ENCODE results near the gene CDHR3. TPM values are rescaled to one million over a fixed set of nuclear protein-coding genes. Genes with fewer than 3 reads are reported as not detected.
A peak's percentile ranks its signal among the peaks of the same experiment; 100 is the strongest.

The CDHR3 gene
- total and polyA plus RNA-seq, 4 donors: 1.0 to 5.1 (median 3.0) TPM

DNA sequence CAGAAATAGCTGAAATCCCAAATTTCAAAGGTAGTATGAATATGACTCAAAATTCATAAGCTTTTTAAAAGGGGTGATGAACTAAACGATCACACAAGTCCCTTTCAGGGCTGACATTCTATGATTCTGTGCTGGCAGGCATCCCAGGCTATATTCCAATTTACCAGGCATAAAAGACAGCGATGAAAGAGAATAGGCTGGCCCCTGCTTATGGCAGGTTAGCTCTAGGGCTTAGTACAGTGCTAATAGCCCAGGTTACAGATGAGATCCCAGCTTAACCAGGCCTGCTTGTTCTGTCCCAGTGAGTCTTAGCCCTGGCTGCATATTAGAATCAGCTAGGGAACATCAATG, 56.4 kb downstream of the CDHR3 start:
- no peak for DNase-seq
- Histone ChIP-seq H3K9me3 (ENCODE audit: control insufficient read depth, low read length) (no peaks in the 10 kb centered on the region), H3K4me1 (ENCODE audit: control insufficient read depth in 1 of 2, insufficient read depth in 2 of 2, low read length in 2 of 2) (no peaks in the 10 kb centered on the region), H3K27ac (ENCODE audit: low read depth in 1 of 2, low read length in 2 of 2) (no peak overlapping the region), H3K4me3 (ENCODE audit: low read length in 2 of 2) (no peak overlapping the region), H3K36me3 (ENCODE audit: control insufficient read depth in 1 of 2, insufficient read depth in 2 of 2, low read length in 1 of 2) (no peaks in the 10 kb centered on the region), H3K27me3 (ENCODE audit: control insufficient read depth in 1 of 2, insufficient read depth in 2 of 2, low read length in 1 of 2) (no peaks in the 10 kb centered on the region)
- WGBS, 2 donors: 94 to 96% methylated on average over 2 of the region's 2 CpGs
- intact Hi-C loops (cut with DNase I): no loop called here
- no peak for ATAC-seq (ENCODE audit: low FRiP score)

DNA sequence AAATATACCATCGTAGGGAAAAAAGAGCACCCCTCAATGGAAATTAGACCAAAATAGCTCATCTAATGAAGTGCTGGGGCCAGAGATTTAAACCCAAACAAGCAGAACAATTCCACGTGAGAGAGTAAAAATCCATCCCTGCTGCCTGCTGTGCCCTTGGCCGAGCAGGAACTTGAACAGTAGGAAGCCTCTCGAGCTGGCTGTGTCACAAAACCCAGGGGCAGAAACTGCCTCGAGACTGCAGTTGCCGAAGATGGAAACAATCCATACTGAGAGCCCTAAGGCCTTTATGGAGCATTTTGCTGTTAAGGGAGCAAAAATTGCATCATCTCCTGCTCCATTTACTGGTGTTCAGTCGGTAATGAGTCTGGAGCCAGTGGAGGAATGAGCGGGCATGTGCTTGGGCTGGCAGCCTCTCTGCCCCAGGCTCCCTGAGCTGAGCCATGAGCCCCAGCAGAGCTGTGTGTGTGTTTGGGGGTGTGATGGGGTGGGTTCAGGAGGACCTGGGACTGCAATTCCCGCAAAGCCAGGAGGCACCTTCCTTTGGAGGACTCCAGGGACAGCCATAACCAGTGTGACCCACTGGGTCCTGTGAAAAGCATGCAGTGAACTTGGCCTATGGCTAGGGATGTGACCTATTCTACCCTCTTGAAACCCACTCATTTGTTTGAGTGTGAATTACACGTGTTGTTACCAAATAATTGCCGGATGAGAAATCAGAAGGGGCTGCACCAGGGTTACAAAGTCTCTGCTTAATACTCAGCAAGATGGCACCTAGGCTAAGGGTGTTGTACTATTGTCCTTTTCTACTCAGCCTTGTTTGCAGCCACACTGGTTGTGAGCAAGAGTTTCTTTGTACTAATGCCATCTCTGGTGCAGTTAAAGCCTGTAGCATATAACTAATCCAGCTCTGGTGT, 58.3 kb downstream of the CDHR3 start:
- no peak for DNase-seq
- ATAC-seq (ENCODE audit: low FRiP score): no peak
- intact Hi-C loops (cut with DNase I): no loop called here
- Histone ChIP-seq H3K27me3 (ENCODE audit: control insufficient read depth in 1 of 2, insufficient read depth in 2 of 2, low read length in 1 of 2) (no peaks in the 10 kb centered on the region), H3K4me1 (ENCODE audit: control insufficient read depth in 1 of 2, insufficient read depth in 2 of 2, low read length in 2 of 2) (no peaks in the 10 kb centered on the region), H3K27ac (ENCODE audit: low read depth in 1 of 2, low read length in 2 of 2) (no peak overlapping the region), H3K9me3 (ENCODE audit: control insufficient read depth, low read length) (no peaks in the 10 kb centered on the region), H3K36me3 (ENCODE audit: control insufficient read depth in 1 of 2, insufficient read depth in 2 of 2, low read length in 1 of 2) (no peaks in the 10 kb centered on the region), H3K4me3 (ENCODE audit: low read length in 2 of 2) (no peak overlapping the region)
- WGBS, 2 donors: 60 to 63% methylated on average over 11 of the region's 11 CpGs

DNA sequence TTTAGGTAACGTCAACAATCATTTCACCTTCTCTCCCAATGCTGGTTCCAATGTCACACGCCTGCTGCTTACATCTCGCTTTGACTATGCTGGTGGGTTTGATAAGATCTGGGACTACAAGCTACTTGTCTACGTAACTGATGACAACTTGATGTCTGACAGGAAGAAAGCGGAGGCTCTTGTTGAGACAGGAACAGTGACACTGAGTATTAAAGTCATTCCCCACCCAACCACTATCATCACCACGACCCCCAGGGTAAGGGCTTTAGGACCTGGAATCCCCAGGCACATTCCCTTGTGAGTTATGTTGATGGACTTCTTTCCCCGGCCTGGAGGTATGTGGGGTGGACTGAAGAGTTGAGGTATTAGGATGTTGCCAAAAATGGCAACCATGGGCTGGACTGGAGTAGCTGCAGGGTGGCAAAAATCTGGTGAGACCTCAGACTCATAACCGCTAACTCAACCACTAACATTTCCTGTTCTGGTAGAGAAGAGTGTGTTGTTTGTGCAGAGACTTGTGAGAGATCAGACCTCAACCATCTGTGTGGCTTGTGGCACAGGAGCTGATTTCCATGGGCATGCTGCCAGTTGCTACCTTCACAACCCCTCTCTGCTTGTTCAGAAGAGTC, 59.2 kb downstream of the CDHR3 start:
- Histone ChIP-seq H3K27ac (ENCODE audit: low read depth in 1 of 2, low read length in 2 of 2) (no peak overlapping the region), H3K9me3 (ENCODE audit: control insufficient read depth, low read length) (no peaks in the 10 kb centered on the region), H3K27me3 (ENCODE audit: control insufficient read depth in 1 of 2, insufficient read depth in 2 of 2, low read length in 1 of 2) (no peaks in the 10 kb centered on the region), H3K4me1 (ENCODE audit: control insufficient read depth in 1 of 2, insufficient read depth in 2 of 2, low read length in 2 of 2) (no peaks in the 10 kb centered on the region), H3K36me3 (ENCODE audit: control insufficient read depth in 1 of 2, insufficient read depth in 2 of 2, low read length in 1 of 2) (no peaks in the 10 kb centered on the region), H3K4me3 (ENCODE audit: low read length in 2 of 2) (no peak overlapping the region)
- WGBS, 2 donors: 89% methylated on average over 8 of the region's 8 CpGs
- DNase-seq: no peak
- ATAC-seq (ENCODE audit: low FRiP score): peak; percentile 13
- intact Hi-C loops (cut with DNase I): no loop called here

DNA sequence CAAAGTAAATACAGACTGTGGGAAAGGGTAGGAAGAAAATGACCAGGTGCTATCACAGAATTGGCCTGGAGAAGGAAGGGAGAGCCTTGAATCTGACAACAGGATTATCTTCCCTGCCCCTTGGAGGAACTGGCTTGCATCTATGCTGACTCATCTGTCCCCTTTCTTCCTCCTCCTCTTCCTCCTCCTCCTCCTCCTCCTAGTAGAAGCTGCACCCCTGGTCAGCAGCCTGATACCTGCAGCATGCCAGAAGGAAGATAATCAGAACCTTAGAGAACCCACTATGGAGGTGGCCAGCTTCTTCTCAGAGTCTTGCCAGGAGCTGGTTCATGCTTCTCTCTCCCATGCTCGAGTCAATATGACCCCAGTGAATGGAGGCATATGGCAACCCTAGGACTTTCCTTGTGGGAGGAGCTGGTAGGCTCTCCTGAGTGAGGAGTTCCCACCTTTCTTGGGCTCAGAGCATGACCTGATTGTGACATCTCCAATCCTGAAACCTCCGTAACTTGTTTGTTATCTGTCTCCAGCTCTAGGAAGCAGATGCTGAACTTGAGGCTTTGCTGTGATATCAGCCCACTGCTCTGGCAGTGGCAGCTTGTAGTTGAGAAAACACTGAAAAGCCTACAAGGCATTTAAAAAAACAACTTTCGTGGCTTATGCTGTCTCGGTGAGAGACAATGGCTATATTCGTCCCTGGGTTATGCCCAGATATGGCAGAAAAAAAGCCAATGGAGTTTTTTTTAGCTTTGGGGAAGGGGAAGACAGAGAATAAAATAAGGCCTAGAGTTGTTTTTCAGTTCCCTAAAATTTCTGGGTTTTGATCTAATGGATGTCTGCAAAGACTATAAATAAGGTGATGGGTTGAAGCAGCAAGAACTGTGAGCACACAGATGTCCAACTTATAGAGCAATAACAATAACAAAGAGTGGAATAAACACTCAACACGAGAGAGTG, 60.6 kb downstream of the CDHR3 start:
- Histone ChIP-seq H3K9me3 (ENCODE audit: control insufficient read depth, low read length) (no peaks in the 10 kb centered on the region), H3K36me3 (ENCODE audit: control insufficient read depth in 1 of 2, insufficient read depth in 2 of 2, low read length in 1 of 2) (no peaks in the 10 kb centered on the region), H3K27me3 (ENCODE audit: control insufficient read depth in 1 of 2, insufficient read depth in 2 of 2, low read length in 1 of 2) (no peaks in the 10 kb centered on the region), H3K4me1 (ENCODE audit: control insufficient read depth in 1 of 2, insufficient read depth in 2 of 2, low read length in 2 of 2) (no peaks in the 10 kb centered on the region), H3K4me3 (ENCODE audit: low read length in 2 of 2) (no peak overlapping the region), H3K27ac (ENCODE audit: low read depth in 1 of 2, low read length in 2 of 2) (no peak overlapping the region)
- 57 to 58% methylated on average over 6 of the region's 6 CpGs for WGBS, 2 donors
- ATAC-seq (ENCODE audit: low FRiP score) (no peak), DNase-seq (no peak)
- intact Hi-C loops (cut with DNase I): no loop called here

DNA sequence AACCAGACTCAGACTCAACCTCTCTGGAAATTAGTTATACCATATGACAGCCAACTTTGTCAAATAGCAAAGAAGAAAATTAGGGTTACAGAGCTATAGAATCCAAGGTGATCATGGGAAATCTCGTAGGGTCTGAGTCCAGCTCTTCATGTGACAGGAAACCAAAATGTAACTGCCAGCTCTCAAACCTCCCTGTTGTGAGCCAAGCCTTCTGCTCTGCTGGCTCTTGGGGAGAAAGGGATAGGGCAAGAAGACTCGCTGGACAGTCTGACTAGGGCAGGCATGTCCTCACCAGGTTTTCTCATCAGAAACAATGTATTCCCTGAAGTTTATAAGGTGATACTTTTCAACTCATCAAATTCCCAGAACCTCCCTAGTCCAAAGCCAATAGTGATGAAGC, 63.0 kb downstream of the CDHR3 start:
- Histone ChIP-seq H3K4me3 (ENCODE audit: low read length in 2 of 2) (no peak overlapping the region), H3K27ac (ENCODE audit: low read depth in 1 of 2, low read length in 2 of 2) (no peak overlapping the region), H3K36me3 (ENCODE audit: control insufficient read depth in 1 of 2, insufficient read depth in 2 of 2, low read length in 1 of 2) (no peaks in the 10 kb centered on the region), H3K9me3 (ENCODE audit: control insufficient read depth, low read length) (no peaks in the 10 kb centered on the region), H3K27me3 (ENCODE audit: control insufficient read depth in 1 of 2, insufficient read depth in 2 of 2, low read length in 1 of 2) (no peaks in the 10 kb centered on the region), H3K4me1 (ENCODE audit: control insufficient read depth in 1 of 2, insufficient read depth in 2 of 2, low read length in 2 of 2) (no peaks in the 10 kb centered on the region)
- WGBS, 2 donors: 72 to 76% methylated on average over 2 of the region's 2 CpGs
- intact Hi-C loops (cut with DNase I): no loop called here
- ATAC-seq (ENCODE audit: low FRiP score) (no peak), DNase-seq (no peak)

DNA sequence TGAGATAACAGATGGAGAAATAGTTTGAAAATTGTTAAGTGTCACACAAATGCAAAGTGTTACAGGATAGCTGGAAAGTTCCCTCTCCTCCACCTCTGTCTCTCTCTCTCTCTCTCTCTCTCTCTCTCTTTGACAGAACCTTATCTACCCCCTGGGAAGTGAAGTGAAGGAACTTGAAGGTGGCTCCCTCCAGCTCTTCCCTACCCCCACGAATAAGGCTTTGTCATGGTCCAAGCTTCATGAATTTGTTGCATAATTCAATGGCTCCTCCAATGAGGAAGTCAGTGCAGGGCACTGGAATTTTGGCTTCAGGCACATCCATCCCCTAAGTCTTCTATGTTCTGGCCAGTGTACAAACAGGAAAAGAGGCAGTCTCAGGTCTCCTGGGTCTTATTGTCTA, 66.4 kb downstream of the CDHR3 start:
- Histone ChIP-seq H3K36me3 (ENCODE audit: control insufficient read depth in 1 of 2, insufficient read depth in 2 of 2, low read length in 1 of 2) (no peaks in the 10 kb centered on the region), H3K27ac (ENCODE audit: low read depth in 1 of 2, low read length in 2 of 2) (no peak overlapping the region), H3K27me3 (ENCODE audit: control insufficient read depth in 1 of 2, insufficient read depth in 2 of 2, low read length in 1 of 2) (peaks cover 0 to 2% of the 10 kb centered on the region in 2 donors), H3K9me3 (ENCODE audit: control insufficient read depth, low read length) (no peaks in the 10 kb centered on the region), H3K4me3 (ENCODE audit: low read length in 2 of 2) (no peak overlapping the region), H3K4me1 (ENCODE audit: control insufficient read depth in 1 of 2, insufficient read depth in 2 of 2, low read length in 2 of 2) (no peaks in the 10 kb centered on the region)
- intact Hi-C loops (cut with DNase I): no loop called here
- WGBS, 2 donors: 52 to 70% methylated on average over 1 of the region's 1 CpG
- DNase-seq (no peak), ATAC-seq (ENCODE audit: low FRiP score) (no peak)

DNA sequence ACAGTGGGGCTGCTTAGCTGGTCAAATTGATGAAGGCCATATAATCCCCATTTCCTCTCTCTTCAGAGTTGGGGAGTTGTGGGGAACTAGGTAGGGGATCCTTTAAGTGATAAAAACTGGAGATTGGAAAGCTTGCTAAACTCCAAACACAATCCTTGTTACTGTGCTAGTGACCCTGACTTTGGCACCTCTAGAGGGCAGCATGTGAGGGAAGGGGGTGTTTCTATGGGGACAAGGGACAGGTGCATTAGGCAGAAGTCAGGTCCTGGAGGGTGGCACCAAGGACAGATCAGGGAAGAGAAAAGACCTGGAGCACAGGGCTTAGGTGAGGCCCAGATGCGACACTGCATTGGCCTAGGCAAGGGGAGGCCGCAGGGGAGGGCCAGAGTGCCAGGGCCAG, 66.9 kb downstream of the CDHR3 start:
- no peak overlapping the region for H3K4me3 ChIP-seq (ENCODE audit: low read length in 2 of 2)
- no peak for ATAC-seq (ENCODE audit: low FRiP score)
- H3K27ac ChIP-seq (ENCODE audit: low read depth in 1 of 2, low read length in 2 of 2): no peak overlapping the region
- H3K9me3 ChIP-seq (ENCODE audit: control insufficient read depth, low read length): no peaks in the 10 kb centered on the region
- 95 to 100% methylated on average over 2 of the region's 2 CpGs for WGBS, 2 donors
- H3K36me3 ChIP-seq (ENCODE audit: control insufficient read depth in 1 of 2, insufficient read depth in 2 of 2, low read length in 1 of 2): no peaks in the 10 kb centered on the region
- intact Hi-C loops (cut with DNase I): no loop called here
- no peaks in the 10 kb centered on the region for H3K4me1 ChIP-seq (ENCODE audit: control insufficient read depth in 1 of 2, insufficient read depth in 2 of 2, low read length in 2 of 2)
- no peak for DNase-seq
- H3K27me3 ChIP-seq (ENCODE audit: control insufficient read depth in 1 of 2, insufficient read depth in 2 of 2, low read length in 1 of 2): peaks cover 0 to 2% of the 10 kb centered on the region in 2 donors

DNA sequence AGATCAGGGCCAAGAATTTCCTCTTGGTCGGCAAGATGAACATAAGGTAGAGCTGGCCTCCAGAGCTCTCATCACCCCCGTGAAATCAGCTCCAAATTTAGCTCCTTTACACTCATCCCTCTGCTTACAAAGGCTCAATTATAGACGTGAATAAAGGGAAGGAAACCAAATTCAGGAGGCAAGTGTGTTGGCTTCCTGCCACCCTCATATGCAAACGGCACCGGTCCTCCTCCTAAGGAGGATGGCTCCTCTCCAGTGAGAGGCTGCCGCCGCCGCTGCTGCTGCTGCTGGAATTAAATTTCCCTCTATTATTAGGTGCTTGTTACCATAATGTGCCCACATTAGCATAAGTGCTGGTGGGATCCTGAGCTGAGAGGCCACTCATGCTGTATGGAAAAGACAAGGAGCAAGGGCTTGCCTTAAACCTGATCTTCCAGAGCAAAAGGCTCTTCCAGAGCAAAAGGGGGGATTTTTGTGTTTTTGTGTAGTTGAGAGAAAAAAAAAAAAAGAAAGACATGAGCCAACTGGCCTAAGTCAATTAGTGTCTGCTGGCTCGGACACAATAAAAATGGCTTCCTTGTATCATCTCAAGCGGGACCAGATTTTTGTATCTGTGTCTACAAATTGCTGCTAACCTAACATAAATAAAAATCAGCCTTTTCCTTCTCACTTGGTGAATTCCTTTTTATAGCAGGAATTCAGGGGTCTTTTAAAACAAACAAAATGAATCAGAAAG, 68.4 kb downstream of the CDHR3 start:
- no peak for DNase-seq
- no peaks in the 10 kb centered on the region for H3K4me1 ChIP-seq (ENCODE audit: control insufficient read depth in 1 of 2, insufficient read depth in 2 of 2, low read length in 2 of 2)
- ATAC-seq (ENCODE audit: low FRiP score): no peak
- no peak overlapping the region for H3K4me3 ChIP-seq (ENCODE audit: low read length in 2 of 2)
- H3K27me3 ChIP-seq (ENCODE audit: control insufficient read depth in 1 of 2, insufficient read depth in 2 of 2, low read length in 1 of 2): peaks cover 0 to 2% of the 10 kb centered on the region in 2 donors
- 16 to 24% methylated on average over 10 of the region's 10 CpGs for WGBS, 2 donors
- intact Hi-C loops (cut with DNase I): no loop called here
- H3K36me3 ChIP-seq (ENCODE audit: control insufficient read depth in 1 of 2, insufficient read depth in 2 of 2, low read length in 1 of 2): no peaks in the 10 kb centered on the region
- H3K9me3 ChIP-seq (ENCODE audit: control insufficient read depth, low read length): no peaks in the 10 kb centered on the region
- no peak overlapping the region for H3K27ac ChIP-seq (ENCODE audit: low read depth in 1 of 2, low read length in 2 of 2)

All from aorta (tissue), 5 donors.